DMS53 (cell line): ENCODE measurements around the gene INTS7.
A peak's percentile ranks its signal among the peaks of the same experiment; 100 is the strongest.

Experiments
- DNase-seq: peaks from one replicate; lab custom pipeline; 2025; lab: John Stamatoyannopoulos, UW

The INTS7 gene

DNA sequence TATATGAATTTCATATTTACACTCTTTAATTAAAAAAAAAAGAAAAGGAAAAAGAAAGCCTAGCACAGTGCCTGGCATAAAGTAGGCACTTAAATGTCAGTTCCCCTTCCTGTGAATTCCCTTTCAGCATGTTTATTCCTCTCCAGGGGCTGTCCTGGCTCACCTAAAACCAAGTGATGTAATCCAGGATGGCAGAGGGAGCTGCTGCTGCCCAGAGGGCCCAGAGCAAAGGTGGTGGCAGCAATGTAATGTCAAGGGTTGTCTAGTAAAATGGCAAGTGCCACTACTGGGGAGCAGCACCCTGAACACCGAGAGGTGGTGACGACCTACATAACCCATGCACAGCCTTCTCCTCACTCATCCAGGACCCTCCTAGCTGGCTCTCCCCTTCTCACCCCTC lies 126.4 kb downstream of the INTS7 start:
- DNase-seq, result no peak

DNA sequence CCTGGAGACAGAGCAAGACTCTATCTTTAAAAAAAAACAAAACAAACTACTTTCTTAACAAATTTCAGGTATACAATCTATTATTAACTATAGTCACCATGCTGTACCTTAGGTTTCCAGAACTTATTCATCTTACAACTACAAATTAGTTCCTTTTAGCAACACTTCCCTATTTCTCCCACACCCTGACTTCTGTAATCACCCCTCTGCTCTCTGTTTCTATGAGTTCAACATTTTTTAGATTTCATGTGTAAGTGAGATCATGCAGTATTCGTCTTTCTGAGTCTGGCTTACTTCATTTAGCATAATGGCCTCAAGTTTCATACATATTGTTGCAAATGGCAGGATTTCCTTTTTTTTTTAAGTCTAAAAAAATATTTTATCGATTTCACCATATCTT lies 126.9 kb downstream of the INTS7 start:
- DNase-seq, result no peak

DNA sequence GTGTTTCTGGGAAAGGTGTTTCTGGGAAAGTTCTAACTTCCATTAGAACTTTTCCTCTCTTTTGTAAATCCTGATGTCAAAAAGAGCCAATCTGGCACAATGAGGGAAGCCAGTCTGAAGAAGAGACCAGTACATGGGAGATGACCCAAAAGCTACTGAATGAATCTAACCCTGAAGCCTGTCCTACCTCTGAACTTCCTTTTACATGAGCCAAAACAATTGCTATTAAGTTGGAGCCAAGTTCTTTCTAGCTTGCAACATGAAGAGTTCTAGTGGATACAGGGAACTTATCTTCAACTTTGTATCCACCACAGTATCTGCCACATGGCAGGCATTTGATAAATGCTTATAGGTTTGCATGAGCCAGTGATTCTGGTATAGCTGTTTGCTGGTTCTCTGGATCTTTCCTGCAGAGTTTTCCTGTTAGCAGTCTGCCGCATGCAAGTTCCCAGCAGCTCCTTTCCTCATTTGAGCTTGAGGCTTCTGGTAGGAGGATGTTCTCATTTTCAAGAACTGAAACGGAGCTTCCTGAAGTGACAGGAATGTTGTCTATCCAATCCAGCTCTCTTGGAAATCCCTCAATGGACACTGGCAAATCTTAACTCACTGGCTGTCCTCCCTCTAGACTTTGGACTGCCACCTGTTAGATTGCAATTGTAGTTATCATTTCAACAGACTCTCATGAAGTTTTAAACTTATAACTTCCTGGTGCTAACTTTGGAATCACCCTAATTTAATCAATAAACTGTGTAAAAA lies 131.7 kb downstream of the INTS7 start:
- no peak for DNase-seq

DNA sequence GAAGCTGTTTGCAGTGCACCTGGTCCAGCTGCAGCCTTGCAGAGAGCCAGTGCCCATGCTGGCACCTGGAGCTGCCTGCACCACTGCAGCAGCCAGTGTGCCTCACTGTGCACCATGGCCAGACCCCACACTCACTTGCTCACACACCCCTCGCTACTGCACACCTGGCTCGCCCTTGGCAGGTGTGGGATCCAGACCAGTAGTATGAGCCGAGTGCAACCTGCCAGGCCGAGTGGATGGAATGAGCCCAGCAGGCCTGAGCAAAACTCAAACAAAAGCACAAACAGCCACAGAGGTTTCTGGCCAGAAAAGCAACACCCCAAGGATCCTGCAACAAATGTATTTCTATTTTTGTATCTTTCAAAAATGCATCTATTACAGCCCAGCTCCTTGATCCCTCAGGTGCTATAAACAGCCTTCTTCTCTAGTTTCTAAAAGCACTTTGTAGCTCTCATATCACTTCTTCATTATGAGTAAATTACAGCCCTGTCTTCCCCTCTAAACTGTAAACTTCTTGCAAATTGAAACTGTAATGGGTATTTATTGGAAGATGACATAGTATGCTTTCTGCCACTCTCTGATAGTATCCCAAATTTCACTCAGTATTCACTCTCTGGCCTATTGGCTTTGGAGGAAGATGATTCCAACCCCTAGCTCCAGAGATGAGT lies 132.6 kb downstream of the INTS7 start:
- no peak for DNase-seq

DNA sequence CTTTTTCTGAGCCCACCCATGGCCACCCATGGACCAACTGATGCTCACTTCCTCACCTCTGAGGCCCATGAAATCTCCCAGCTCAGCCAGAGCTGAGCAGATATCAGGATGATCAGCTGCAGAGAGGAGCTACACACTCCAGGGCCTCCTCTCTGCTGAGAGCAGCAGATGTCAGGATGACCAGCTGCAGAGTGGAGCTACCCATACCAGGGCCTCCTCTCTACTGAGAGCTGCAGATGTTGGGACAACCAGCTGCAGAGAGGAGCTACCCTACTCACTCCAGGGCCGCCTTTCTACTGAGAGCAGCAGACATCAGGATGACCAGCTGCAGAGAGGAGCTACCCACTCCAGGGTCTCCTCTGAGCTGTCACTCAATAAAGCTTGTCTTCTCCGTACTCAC lies 133.4 kb downstream of the INTS7 start:
- peak; percentile 31 for DNase-seq

DNA sequence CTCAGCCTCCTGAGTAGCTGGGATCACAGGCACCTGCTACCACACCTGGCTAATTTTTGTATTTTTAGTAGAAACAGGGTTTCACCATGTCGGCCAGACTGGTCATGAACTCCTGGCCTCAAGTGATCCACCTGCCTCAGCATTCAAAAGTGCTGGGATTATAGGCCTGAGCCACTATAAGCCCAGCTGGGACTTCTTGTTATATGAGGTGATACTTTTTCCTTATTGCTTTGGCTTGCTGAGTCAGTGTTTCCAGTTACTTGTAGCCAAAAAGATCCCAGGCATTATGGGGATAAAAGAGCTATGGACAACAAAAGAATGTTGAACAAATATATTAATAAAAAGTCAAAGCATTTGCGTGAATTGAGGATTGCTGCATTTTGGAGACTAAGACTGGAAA lies 134.9 kb downstream of the INTS7 start:
- no peak for DNase-seq

DNA sequence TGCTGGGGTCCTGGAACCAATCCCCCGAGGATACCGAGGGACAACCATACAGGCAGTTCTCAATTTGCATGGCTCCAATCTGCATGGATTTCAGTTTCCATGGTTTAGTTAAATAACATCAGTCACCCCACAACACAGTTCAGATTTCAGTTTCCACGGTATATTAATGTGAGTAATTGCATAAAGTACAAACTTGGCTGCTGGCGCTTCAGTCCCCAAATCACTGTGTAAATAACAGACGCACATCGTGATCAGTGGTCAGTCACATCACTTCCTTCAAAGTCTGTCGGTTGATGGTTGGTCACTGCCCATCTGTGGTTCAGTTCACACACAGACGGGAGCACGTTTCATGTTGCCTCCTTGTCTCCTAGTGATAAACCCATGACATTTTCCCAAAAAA lies 138.4 kb downstream of the INTS7 start:
- DNase-seq, result no peak

DNA sequence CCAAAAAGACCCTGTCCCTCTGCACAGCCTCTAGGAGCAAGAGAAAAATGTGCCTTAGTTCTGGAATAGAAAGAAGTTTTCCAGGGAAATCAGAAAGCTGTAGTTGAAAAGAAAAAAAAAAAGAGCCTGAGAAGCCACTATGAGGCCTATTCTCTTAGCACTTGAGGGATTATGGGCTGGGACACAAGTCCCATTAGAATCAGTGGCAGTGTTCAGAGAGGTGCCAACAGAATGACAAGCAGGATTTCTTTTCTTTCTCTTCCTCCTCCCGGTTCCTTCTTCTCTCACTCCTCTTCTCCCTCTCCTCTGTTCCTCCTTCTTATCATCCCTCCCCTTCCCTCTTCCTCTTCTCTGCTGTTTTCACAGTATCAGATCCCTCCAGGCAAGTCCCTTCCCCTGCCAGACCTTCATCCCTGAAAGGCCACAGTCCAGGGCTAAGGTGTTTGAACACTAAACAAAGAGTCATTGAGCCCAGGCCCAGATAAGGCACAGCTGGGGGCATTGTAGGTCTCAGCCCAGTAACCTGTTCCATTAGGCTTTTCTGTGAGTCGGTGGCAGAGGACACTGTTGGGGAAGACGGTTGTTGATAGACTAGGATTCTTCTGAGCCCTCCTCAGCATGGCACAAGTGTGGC lies 140.1 kb downstream of the INTS7 start:
- no peak for DNase-seq

DNA sequence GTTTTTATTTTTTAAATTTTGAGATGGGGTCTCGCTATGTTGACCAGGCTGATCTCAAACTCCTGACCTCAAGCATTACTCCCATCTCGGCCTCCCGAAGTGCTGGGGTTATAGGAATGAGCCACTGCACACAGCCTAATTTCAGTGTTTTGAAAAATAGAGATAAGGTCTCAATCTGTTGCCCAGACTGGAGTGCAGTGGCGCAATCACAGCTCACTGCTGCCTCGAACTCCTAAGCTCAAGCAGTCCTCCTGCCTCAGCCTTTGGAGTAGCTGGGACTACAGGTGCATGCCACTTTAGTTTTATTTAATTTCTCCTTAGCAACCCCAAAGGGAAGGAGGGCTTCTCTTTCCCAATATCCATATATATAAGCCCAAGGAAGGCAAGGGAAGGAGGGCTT lies 141.0 kb downstream of the INTS7 start:
- DNase-seq, result no peak

DNA sequence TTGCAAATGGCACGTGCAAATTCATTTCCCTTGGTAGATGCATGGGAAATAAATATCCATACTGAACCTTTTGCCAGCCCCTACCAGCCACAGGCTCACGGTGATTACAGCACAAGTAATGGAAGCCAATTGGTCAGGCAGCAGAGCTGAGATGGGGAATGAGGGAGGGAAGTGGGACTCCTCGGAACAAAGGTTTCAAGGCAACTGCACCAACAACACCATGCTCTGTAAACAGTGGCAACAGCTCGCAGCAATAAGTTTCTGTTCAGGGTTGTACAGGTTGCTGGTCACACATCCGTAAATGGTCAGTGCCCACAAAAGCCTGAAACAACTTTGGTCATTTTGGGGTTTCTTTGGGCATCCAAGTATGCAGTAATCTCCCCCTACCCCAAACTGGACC lies 142.1 kb downstream of the INTS7 start:
- no peak for DNase-seq

DNA sequence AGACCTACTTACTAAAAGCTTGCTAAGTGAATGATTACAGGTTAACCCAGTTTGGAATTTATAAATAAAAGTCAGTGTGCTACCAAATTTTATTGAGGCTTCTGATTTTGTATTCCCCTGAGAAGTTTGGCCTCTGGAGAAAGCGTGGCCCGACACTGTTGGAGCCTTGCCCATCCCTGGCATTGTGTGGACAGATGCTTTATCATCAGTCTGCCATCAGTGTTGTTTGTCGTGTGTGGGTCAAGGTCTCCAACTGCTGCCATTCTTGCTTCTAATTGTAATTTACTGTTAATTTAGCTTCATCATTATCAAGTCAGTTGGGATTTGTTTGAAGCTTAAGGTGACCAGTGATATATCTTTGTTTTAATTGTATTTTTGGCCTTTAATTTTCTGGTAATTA lies 142.8 kb downstream of the INTS7 start:
- DNase-seq, result no peak

DNA sequence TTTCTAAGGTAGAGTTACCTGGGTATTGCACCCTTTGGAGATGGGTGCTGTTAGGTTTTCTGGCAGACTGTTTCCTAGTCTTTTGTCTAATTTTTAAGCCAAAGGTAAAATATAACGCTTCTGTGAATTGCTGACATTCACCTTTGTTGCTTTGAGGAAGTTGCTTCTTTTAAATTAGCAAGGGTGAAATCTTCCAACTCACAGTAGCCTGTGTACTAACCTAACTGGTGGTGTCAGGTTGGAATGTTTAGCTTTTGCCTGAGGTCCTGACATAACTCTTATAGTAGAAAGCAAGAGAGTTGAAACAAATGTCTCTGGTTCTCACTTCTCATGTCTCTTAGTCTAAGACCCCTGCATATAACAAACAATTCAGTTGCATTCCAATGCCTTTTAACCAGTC lies 143.6 kb downstream of the INTS7 start:
- no peak for DNase-seq
